Measurements from ENCODE around the gene RBPJL. TPM values are rescaled to one million over a fixed set of nuclear protein-coding genes. Genes with fewer than 3 reads are reported as not detected.
A peak's percentile ranks its signal among the peaks of the same experiment; 100 is the strongest.

The RBPJL gene
- total and polyA plus RNA-seq, 4 donors, result not detected

DNA sequence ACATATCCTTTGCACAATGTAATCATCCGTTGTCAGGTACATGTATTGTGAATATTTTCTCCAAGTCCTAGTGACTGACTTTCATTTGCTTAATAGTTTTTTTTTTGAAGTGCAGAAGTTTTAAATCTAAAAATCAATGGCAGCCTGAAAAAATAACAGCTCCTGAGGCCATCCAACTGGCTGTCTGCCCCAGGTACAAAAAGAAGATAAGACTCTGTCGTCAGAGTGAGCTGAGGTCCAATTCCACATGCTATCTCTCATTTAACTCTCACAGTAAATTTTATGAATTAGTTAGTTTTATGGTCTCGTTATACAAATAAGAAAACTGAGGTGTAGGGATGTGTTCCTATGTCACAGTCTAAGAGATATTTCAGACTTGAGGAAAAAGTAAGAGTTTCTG, 31.3 kb upstream of the RBPJL start:
- DNase-seq (ENCODE audit: low spot score), result no peak
- 29% methylated on average over 3 of the region's 3 CpGs for WGBS
- H3K9ac ChIP-seq (ENCODE audit: low read depth in 1 of 2, low read length in 2 of 2), result no peak overlapping the region

More for the DNA sequence above, 31.3 kb upstream of the RBPJL start:
- Histone ChIP-seq H3K4me3 (ENCODE audit: low read depth in 1 of 3, low read length in 3 of 3) (no peak overlapping the region), H3K9me3 (ENCODE audit: control insufficient read depth in 4 of 4, low read length in 3 of 4) (no peaks in the 10 kb centered on the region), H3K27ac (ENCODE audit: low read depth in 1 of 2, low read length in 2 of 2) (no peak overlapping the region), H3K4me1 (ENCODE audit: control insufficient read depth in 4 of 4, insufficient read depth in 4 of 4, low read length in 3 of 4) (peaks cover 0 to 11% (median 0%) of the 10 kb centered on the region in 4 donors), H3K27me3 (ENCODE audit: control insufficient read depth in 4 of 4, insufficient read depth in 4 of 4, low read length in 3 of 4) (no peaks in the 10 kb centered on the region), H3K36me3 (ENCODE audit: control insufficient read depth in 4 of 4, insufficient read depth in 3 of 4, low read depth in 1 of 4, low read length in 3 of 4) (no peaks in the 10 kb centered on the region)
- TF ChIP-seq HNF4A (conservative IDR thresholded peaks at IDR 0.05) (peak; percentile 29 to 55), YY1 (IDR thresholded peaks at IDR 0.05) (peak; percentile 65), FOXA1 (IDR thresholded peaks at IDR 0.05) (no peak), NR2F2 (IDR thresholded peaks at IDR 0.05) (no peak), JUND (IDR thresholded peaks at IDR 0.05) (no peak), GABPA (IDR thresholded peaks at IDR 0.05 in 1 of 2, conservative IDR thresholded peaks at IDR 0.05 in 1 of 2) (no peak), RAD21 (IDR thresholded peaks at IDR 0.05) (no peak), TAF1 (conservative IDR thresholded peaks at IDR 0.05) (no peak), SP1 (IDR thresholded peaks at IDR 0.05) (no peak), FOXA2 (IDR thresholded peaks at IDR 0.05) (no peak), EGR1 (IDR thresholded peaks at IDR 0.05; ENCODE audit: low read depth in 2 of 2) (no peak), RXRA (IDR thresholded peaks at IDR 0.05) (peak in 1 of 2 donors; percentile 22), HNF4G (IDR thresholded peaks at IDR 0.05) (no peak)
- TF ChIP-seq, protein P1, sequence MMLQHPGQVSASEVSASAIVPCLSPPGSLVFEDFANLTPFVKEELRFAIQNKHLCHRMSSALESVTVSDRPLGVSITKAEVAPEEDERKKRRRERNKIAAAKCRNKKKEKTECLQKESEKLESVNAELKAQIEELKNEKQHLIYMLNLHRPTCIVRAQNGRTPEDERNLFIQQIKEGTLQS (IDR thresholded peaks at IDR 0.05), result no peak
- TF ChIP-seq, protein P2, sequence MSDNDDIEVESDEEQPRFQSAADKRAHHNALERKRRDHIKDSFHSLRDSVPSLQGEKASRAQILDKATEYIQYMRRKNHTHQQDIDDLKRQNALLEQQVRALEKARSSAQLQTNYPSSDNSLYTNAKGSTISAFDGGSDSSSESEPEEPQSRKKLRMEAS (IDR thresholded peaks at IDR 0.05), result peak; percentile 13
- TF ChIP-seq, protein P3, sequence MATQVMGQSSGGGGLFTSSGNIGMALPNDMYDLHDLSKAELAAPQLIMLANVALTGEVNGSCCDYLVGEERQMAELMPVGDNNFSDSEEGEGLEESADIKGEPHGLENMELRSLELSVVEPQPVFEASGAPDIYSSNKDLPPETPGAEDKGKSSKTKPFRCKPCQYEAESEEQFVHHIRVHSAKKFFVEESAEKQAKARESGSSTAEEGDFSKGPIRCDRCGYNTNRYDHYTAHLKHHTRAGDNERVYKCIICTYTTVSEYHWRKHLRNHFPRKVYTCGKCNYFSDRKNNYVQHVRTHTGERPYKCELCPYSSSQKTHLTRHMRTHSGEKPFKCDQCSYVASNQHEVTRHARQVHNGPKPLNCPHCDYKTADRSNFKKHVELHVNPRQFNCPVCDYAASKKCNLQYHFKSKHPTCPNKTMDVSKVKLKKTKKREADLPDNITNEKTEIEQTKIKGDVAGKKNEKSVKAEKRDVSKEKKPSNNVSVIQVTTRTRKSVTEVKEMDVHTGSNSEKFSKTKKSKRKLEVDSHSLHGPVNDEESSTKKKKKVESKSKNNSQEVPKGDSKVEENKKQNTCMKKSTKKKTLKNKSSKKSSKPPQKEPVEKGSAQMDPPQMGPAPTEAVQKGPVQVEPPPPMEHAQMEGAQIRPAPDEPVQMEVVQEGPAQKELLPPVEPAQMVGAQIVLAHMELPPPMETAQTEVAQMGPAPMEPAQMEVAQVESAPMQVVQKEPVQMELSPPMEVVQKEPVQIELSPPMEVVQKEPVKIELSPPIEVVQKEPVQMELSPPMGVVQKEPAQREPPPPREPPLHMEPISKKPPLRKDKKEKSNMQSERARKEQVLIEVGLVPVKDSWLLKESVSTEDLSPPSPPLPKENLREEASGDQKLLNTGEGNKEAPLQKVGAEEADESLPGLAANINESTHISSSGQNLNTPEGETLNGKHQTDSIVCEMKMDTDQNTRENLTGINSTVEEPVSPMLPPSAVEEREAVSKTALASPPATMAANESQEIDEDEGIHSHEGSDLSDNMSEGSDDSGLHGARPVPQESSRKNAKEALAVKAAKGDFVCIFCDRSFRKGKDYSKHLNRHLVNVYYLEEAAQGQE (IDR thresholded peaks at IDR 0.05), result no peak
- TF ChIP-seq, protein P4, sequence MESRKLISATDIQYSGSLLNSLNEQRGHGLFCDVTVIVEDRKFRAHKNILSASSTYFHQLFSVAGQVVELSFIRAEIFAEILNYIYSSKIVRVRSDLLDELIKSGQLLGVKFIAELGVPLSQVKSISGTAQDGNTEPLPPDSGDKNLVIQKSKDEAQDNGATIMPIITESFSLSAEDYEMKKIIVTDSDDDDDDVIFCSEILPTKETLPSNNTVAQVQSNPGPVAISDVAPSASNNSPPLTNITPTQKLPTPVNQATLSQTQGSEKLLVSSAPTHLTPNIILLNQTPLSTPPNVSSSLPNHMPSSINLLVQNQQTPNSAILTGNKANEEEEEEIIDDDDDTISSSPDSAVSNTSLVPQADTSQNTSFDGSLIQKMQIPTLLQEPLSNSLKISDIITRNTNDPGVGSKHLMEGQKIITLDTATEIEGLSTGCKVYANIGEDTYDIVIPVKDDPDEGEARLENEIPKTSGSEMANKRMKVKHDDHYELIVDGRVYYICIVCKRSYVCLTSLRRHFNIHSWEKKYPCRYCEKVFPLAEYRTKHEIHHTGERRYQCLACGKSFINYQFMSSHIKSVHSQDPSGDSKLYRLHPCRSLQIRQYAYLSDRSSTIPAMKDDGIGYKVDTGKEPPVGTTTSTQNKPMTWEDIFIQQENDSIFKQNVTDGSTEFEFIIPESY (IDR thresholded peaks at IDR 0.05), result no peak
- TF ChIP-seq, protein P5, sequence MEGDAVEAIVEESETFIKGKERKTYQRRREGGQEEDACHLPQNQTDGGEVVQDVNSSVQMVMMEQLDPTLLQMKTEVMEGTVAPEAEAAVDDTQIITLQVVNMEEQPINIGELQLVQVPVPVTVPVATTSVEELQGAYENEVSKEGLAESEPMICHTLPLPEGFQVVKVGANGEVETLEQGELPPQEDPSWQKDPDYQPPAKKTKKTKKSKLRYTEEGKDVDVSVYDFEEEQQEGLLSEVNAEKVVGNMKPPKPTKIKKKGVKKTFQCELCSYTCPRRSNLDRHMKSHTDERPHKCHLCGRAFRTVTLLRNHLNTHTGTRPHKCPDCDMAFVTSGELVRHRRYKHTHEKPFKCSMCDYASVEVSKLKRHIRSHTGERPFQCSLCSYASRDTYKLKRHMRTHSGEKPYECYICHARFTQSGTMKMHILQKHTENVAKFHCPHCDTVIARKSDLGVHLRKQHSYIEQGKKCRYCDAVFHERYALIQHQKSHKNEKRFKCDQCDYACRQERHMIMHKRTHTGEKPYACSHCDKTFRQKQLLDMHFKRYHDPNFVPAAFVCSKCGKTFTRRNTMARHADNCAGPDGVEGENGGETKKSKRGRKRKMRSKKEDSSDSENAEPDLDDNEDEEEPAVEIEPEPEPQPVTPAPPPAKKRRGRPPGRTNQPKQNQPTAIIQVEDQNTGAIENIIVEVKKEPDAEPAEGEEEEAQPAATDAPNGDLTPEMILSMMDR (IDR thresholded peaks at IDR 0.05; ENCODE audit: low read depth, low read length, missing input control), result no peak
